T-helper 9 cell (primary cell): ENCODE measurements around the gene PRRX1.

Source experiments
- DNase-seq: peaks from one replicate; pipeline ENCODE4 v3.0.0-alpha.2; 2020

PRRX1 gene

DNA sequence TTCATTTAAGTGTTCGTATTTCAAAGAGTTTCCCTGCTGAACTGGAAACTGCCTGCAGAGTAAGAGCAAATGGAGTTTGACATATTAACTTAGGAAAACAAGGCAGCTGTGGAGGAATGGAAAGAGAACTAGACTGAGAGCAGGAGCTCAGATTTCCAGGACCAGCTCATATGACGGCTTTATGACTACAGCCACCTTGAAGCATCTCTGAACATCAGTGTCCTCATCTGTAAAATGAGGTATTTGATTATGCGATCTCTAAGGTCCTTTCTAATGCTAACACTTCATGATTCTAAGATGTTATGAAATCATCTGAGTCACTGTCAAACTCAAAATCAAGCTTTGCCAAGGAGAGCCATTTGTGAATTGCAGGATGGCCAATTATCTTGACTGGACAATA is 112.3 kb downstream of the PRRX1 start:
- no peak for DNase-seq

DNA sequence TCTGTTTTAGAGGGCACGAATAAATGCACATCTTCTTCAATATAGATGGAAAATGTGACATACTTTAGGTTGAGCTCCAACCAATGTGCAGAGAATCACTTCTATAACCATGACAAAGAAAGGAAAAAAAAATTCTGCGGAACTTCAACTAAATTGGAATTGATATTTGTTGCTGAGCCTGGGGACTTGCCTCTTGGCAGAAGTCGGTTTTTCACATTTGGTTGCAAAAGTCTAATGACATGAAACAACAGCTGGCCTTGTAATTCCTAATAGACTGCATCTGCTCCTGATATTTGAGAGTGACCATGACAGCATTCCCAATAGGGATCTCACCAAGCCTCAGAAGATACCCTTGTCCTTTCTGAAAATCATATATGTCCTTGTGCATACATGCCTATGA is 112.8 kb downstream of the PRRX1 start:
- DNase-seq: no peak
